ENCODE data around the gene SCP2D1. TPM values are rescaled to one million over a fixed set of nuclear protein-coding genes. Genes with fewer than 3 reads are reported as not detected.

Gene SCP2D1
- total and polyA plus RNA-seq, 9 of the 15 experiments (the other 6 are each of a cell fraction or from before 2014, with no cell fraction given), result not detected

DNA sequence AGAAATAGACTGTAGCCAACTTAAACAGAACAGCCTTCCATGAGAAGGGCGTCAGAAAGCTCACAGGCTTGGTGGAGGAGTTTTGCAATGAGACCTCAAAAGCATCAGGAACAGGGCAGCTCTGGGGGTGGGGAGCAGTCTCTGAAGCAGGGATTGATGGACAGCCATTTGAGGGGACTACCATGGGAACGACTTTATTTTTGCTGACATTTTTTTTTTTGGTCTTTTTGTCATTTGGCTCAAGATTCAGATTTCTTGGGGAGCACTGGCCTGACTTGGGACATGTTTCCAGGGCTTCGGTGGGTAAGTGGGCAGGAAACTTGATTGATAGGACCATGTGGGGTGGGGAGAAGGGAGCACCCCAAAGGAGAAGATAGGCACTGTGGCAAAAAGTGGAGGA is 32.1 kb upstream of the SCP2D1 start:
- ChIA-PET CTCF (ENCODE audit: low intra/inter-chr PET ratio) (no interaction called here), POLR2A (no interaction called here)
- TF ChIP-seq ZNF316 (IDR thresholded peaks at IDR 0.05) (peak; percentile 21; the same call in 1 of the 2 replicates), NFE2 (IDR thresholded peaks at IDR 0.05; ENCODE audit: low read depth) (no peak), FOXA3 (CRISPR knock-in tag; conservative IDR thresholded peaks at IDR 0.05 in 1 of 2, IDR thresholded peaks at IDR 0.05 in 1 of 2) (no peak), IFI16 (CRISPR knock-in tag; IDR thresholded peaks at IDR 0.05) (no peak), SAFB2 (IDR thresholded peaks at IDR 0.05; ENCODE audit: borderline replicate concordance, low read depth, low read length, severe bottlenecking) (no peak), ZFP36 (IDR thresholded peaks at IDR 0.05; ENCODE audit: low read depth, low read length, partially characterized antibody) (no peak)
- TF ChIP-seq, protein P1, sequence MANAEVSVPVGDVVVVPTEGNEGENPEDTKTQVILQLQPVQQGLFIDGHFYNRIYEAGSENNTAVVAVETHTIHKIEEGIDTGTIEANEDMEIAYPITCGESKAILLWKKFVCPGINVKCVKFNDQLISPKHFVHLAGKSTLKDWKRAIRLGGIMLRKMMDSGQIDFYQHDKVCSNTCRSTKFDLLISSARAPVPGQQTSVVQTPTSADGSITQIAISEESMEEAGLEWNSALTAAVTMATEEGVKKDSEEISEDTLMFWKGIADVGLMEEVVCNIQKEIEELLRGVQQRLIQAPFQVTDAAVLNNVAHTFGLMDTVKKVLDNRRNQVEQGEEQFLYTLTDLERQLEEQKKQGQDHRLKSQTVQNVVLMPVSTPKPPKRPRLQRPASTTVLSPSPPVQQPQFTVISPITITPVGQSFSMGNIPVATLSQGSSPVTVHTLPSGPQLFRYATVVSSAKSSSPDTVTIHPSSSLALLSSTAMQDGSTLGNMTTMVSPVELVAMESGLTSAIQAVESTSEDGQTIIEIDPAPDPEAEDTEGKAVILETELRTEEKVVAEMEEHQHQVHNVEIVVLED (CRISPR knock-in tag; IDR thresholded peaks at IDR 0.05), result no peak
- no peaks in the 10 kb centered on the region for H3K9me3 ChIP-seq (replicated peaks; ENCODE audit: control insufficient read depth, insufficient read depth, low read depth, low read length)
- no peaks in the 10 kb centered on the region for H4K20me1 ChIP-seq (replicated peaks; ENCODE audit: control insufficient read depth, insufficient read depth, low read length)
- WGBS (ENCODE audit: insufficient coverage, low coverage, missing lambda C conversion rate), result 0% methylated on average over 3 of the region's 3 CpGs
- FAIRE-seq (no peak), ATAC-seq (no peak), DNase-seq (ENCODE audit: extremely low read depth in 1 of 4, low spot score in 3 of 4) (no peak)
- no peak overlapping the region for H3K27ac ChIP-seq (ENCODE audit: extremely low read depth, low read depth, low read length)
- no peaks in the 10 kb centered on the region for H3K4me1 ChIP-seq (replicated peaks in 1 of 2; ENCODE audit: control insufficient read depth in 2 of 2, insufficient read depth in 2 of 2, low read length in 2 of 2)
- no peaks in the 10 kb centered on the region for H3K79me2 ChIP-seq (ENCODE audit: control insufficient read depth, insufficient read depth, low read length)
- H3K4me3 ChIP-seq, result no peak overlapping the region
- no peaks in the 10 kb centered on the region for H3K36me3 ChIP-seq (ENCODE audit: control insufficient read depth, insufficient read depth, low read length)
- no peak overlapping the region for H3K9ac ChIP-seq (ENCODE audit: insufficient read depth in 1 of 2, low read depth in 2 of 2, low read length in 2 of 2)
- no peak overlapping the region for H2AFZ ChIP-seq (ENCODE audit: low read depth, low read length)
- intact Hi-C loops (cut with micrococcal nuclease) (no loop called here), in situ Hi-C loops (cut with MboI) (no loop called here)
- H3K27me3 ChIP-seq (ENCODE audit: control insufficient read depth in 2 of 2, insufficient read depth in 2 of 2, low read length in 2 of 2), result peaks cover 0 to 7% of the 10 kb centered on the region in 2 experiments; a peak in 2 of 5 replicates
- no TSS peak for BruUV-seq (replicated peaks)
- H3K4me2 ChIP-seq (ENCODE audit: insufficient read depth, low read length), result no peak overlapping the region
- H3K9me1 ChIP-seq (ENCODE audit: control insufficient read depth, insufficient read depth, low read length), result no peaks in the 10 kb centered on the region

All from K562 (cell line).